HG02678 (cell line): ENCODE data around the gene LRRK1.

ENCODE experiments used
- ATAC-seq: cut with Tn5 transposase; IDR thresholded peaks from one replicate; pipeline ENCODE4 v1.9.1; 2021; ENCODE audit warnings: mild to moderate bottlenecking, moderate library complexity; ENCODE audit not compliant: unreplicated experiment

The LRRK1 gene

DNA sequence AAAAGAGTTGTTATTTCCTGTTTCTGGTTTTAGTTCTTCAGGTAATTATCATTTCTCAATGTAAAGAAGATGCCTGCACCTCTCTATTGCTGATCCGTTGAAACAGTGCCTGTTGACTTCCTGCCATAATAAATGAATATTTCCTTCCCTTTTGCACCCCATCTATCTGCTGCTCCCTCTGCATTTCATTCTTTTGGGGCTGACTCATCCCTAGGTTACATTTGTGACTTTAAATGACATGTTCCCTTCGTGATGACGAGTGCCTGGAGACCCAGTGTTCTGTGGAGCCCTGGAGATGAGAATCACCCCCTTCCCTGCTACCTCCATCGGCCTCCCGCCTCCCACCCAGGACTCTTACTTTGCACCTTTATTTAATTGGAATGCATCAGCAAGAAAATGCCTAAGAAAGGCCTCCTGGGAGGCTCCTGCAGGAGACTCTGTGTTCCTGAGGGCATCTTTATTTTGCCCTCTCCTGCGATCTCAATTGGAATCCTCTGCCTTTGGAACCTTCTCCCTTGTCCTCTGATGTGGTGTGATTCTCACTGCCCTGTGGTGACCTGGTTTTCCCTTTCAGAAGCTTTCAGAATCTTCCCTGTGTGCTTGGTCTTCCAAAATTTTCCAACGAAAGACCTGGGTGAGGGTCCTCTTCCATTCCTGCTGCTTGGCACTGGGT, 13.7 kb downstream of the LRRK1 start:
- ATAC-seq, result no peak

DNA sequence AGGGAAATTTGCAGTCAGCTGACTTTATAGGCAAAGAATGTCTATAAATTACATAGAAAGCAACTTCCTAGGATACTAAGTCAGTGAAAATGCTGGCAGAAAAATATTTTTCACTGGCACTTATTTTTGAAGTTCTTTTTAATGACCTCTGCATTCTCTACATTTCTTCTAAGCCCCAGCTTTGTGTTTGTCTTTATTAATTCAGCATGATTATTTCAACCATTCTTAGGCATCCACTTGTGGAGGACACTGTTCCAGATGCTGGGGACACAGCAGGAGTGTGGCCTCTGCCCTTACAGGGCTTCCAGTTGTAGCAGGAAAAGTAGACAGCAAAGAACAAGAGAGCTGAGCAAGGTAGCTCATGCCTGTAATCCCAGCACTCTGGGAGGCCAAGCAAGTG, 15.0 kb downstream of the LRRK1 start:
- ATAC-seq, result no peak

DNA sequence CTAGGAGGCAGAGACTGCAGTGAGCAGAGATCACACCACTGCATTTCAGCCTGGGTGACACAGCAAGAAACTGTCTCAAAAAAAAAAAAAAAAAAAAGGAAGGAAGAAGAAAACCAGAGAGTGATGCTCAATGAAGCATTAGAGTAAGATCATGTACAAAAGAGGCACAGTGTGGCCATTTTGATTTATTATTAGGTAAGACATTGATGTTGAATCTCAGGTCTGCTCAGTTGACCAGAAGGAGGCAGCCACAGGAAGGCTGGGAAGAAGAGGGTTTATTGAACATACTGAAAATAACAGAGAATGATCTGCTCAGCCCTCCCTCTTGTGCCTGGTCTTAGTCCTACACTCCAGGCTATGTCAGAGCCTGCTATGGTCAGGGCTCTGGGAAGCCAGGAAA, 15.6 kb downstream of the LRRK1 start:
- no peak for ATAC-seq

DNA sequence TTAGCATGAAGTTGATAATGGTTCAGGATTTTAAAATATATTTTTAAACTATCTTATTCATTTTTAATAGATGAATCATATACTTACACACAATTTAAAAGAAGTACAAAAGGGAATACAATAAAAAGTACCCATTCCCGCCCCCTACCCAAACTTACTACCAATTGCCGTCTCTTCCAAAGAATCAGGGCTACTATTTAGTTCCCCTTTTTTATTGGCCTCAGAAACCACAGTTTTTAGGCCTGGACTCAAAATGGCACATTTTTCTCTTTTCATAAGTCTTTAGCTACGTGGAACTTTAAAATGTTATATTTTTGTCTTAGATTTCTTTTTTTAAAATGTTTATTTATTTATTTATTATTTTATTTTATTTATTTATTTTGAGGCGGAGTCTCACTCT, 18.0 kb downstream of the LRRK1 start:
- ATAC-seq, result no peak

DNA sequence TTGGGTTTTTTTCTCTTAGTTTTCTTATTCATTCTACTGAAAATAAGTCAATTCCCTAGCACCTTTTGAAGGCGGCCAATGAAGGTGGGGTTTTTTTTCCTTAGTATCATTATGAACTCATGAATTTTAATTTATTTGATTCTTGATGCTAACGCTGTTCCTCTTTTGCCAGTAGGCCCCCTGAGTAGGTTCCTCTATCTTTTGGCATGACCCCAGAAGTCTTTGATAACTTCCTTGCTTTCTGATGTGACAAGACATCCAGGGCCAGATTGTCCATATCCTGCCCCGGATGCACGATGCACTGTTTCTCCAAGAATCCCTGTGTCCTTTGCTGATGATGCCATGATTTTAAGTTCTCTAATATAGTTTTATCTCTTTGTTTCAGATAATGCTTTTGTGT, 20.6 kb downstream of the LRRK1 start:
- no peak for ATAC-seq

DNA sequence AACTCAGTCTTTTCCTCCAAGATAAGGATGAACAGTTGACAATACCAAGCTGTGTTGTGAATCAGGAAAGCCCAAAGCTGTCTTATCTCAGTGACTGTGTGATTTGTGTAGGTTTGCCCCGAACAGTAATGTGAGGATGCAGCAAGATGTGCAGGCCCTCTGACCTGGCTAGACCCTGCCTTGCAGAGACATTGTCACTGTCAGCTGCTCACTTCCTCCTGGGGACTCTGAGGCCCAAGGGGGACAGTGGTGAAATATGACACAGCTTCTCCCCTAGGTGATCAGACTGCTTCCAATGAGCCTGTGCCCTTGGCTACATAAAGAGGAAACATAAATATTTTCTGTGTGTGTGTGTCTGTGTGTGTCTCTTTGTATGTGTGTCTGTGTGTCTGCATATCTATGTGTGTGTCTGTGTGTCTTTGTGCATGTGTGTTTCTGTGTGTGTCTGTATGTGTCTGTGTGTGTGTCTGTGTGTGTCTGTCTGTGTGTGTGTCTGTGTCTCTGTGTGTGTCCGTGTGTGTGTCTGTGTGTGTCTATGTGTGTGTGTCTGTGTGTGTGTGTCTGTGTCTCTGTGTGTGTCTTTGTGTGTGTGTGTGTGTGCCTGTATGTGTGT, 21.7 kb downstream of the LRRK1 start:
- ATAC-seq, result peak; percentile 73

DNA sequence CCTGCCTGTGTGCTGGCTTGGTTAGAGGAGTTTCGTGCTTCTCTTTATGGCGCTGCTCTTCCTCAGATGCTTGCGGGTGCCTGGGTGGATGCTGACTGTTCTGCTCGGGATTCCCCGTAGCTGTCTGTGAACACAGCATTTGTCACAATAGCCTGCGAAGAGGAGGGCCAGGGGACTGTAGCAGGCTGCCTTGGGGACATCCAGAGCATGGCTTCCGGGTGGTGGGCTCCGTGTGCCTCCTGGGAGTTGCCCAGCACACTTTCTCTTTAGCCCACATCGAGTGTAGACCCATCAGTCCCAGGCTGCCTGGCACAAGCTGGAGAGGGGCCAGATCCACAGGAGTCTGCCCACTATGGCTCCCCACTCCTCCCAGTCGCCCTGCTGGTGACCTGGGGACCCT, 22.4 kb downstream of the LRRK1 start:
- peak; percentile 52 for ATAC-seq

DNA sequence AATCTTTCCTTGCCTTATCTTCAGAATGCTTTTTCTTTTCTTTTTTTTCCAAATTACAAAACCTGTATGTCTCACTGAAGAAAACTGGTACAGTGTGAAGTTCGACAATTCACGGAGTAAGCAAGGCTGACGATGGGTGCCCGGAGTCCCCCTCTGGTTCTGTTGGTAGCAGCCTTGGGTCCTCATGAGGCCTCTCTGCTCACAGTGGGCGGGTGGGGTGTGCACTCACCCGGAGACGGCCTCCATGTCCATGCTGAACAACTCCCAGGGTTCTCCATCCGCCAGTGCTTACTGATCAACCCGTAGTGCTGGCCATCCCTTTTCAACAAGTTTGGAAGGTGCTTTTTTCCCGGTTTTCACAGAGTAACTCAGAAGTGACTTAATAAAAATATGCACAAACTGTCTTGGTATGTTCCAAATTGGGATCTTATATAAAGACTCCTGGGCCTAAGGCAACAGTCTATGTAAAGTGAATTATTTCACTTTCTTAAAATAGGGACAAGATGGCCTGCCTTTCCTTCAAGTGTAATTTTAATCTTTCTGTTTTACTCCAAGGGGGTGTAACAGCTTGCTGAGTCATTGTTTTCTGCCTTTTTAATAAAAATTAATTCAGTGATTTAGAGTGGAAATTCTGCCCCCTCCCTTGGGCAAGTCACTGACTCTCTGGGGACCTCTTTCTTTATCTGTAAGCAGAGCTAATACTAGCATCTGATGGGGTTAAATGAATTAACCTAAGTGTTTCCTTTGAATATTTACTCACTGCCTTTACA, 23.7 kb downstream of the LRRK1 start:
- no peak for ATAC-seq

DNA sequence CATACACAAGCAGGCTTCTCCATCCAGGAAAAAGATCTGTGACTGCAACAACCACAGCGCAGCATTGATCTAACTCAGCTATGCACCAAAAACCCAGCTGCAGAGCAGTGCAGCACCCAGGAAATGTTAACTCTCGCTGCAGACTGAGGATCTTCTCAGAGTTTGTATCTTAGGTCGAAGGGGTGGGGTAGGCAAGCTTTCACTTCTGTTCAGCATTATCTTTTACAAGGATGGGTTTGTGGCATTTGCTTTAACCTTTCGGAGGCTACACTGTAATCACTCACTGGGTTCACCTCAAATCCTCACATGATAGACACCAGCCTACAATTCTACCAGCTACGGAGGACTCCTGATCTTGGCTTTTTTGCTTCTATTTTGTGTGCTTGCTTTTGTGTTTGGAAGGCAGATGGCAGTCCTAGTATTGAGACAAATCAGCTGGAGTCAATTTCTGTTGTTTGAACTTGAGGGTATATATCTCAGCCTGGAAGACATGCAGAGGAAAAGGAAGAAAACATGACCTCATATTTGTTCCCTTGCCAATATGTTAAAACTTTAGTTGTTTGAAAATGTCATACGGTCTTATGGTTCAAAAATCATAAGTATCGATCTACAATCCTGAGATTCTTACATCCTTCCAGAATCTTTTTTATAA, 25.2 kb downstream of the LRRK1 start:
- peak; percentile 42 for ATAC-seq

DNA sequence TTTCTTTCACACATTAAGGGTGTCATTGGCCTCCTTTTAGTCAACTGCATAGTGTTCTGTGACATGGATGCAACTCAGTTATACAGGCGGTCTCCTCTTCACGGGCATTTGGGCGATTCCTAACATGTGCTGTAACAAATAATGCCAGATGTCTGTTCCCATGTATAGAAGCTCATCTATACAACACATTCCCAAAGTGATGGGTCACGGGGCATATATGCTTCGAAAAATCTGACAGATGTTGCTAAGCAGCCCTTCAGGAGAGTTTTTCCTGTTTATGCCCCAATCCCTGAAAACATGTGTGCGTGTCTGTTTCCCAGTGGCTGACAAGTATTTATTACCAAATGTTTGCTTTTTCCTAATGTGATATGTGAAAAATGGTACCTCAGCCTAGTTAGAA, 25.8 kb downstream of the LRRK1 start:
- ATAC-seq, result no peak

DNA sequence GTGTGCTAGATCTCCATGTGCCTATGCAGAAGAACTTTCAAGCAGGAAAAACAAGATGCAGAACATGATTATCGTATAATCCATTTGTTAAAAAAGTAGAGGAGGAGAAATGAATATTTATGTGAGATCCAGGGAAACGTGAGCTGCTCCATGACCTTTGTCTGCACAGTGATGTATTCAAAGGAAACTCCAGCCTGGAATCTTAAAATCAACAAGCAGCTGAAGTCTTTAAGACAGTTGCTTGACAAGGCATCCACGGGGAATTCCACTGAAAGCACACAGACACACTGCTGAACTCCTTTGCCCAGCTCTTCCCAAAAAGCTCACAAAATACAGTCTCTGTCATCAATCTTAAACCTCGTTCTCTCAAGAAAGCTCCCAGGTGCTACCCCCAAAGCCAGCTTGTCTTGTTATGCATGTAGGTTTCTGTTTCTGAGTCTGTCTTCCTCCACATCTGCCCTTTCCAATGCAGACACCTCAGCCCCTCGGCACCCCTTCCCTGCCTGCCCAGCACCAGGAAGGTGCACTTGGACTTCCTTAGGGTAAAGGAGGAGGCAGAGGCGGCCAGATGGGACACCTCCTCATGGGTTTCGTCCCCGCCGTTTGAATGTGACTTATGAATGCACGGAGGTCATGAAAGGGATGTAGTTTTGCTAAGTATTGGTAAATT, 28.7 kb downstream of the LRRK1 start:
- ATAC-seq, result peak; percentile 68

DNA sequence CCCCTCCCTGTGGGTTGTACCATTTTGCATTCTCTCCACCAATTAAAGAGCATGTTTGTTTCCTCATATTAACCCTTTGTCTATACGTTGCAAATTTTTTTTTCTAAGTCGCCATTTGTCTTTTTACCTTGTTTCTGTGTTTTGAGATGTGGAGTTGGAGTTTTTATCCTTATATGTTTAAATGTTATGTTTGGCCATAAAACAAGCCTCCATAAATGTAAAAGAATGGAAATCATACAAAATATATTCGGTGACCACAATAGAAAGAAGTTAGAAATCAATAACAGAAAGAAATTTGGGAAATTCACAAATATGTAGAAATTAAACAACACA, 29.2 kb downstream of the LRRK1 start:
- peak; percentile 43 for ATAC-seq

DNA sequence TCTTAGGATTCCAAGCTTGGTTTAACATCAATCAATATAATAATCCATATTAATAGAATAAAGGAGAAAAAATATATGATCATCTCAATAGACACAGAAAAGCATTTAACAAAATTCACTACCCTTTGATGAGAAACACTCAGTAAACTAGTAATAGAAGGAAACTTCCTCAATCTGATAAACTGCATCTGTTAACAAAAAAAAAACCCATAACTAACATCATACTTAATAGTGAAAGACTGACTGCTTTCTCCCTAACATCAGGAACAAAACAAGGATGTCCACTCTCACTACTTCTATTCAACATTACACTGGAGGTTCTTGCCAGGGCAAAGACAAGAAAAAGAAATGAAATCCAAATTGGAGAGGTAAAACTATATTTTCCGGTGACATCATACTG, 30.5 kb downstream of the LRRK1 start:
- no peak for ATAC-seq

DNA sequence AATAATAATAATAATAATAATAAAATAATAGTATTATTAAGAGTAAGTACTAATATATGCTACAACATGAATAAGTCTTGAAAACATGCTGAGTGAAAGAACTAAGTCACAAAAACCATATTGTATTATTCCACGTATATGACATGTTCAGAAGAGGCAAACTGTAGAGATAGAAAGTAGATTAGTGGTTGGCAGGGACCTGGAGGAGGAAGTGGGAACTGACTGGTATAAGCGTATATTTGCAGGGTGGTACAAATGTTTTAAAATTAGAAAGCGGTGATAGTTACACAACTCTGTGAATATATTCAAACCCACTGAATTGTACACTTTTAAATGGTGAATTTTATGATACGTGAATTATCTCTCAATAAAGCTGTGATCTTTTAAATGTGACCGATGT, 32.8 kb downstream of the LRRK1 start:
- no peak for ATAC-seq

DNA sequence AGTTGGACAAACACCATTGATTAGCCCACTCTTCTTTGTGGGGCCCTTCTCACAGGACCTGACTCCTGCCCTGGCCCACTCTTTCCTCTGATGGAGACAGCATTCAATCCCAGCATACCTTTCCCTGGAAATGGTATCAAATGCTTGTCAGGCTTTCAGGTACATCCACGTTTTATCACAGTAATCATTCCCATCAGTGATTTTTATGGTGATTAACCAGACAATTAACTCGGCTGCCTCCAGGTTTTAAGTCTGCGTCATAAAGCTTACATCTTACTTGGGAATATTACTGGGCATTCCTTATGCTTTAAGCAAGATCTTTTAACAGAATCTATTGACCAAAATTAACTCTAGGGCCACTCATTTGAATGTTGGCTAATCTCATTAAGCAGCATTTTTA, 33.4 kb downstream of the LRRK1 start:
- ATAC-seq, result no peak

DNA sequence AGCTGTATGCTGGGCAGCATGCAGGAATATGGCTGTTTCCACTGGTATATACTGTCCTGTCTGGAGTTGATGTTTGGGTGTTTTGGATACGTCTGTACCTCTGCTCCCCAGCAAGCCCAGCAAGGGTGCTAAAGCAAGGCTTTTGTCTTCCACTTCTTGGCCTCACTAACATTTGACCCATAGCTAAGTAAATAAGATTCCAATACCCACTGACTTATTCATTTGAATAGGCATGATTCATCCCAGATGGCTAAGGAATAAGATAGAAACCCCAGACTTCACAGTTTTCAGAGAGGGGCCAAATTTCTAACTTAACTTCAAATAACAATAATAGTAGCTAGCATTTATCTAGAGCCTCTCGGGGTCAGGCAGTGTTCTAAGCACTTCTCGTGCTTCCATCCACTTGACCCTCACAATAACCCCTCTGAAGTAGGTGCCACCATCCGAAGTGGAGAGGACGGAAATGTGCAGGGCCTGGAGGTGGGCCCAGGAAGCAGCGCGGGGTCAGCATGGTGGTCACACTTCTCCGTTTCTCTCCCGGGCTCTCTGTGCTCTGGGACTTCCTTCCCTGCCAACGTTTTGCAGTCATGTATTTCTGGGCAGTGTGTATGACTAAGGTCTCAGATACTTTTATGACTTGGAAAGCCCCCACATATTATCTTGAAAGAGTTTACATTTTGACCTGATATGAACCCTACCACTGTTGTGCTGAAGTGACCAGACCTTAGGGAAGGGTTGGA, 39.3 kb downstream of the LRRK1 start:
- ATAC-seq, result peak; percentile 63

DNA sequence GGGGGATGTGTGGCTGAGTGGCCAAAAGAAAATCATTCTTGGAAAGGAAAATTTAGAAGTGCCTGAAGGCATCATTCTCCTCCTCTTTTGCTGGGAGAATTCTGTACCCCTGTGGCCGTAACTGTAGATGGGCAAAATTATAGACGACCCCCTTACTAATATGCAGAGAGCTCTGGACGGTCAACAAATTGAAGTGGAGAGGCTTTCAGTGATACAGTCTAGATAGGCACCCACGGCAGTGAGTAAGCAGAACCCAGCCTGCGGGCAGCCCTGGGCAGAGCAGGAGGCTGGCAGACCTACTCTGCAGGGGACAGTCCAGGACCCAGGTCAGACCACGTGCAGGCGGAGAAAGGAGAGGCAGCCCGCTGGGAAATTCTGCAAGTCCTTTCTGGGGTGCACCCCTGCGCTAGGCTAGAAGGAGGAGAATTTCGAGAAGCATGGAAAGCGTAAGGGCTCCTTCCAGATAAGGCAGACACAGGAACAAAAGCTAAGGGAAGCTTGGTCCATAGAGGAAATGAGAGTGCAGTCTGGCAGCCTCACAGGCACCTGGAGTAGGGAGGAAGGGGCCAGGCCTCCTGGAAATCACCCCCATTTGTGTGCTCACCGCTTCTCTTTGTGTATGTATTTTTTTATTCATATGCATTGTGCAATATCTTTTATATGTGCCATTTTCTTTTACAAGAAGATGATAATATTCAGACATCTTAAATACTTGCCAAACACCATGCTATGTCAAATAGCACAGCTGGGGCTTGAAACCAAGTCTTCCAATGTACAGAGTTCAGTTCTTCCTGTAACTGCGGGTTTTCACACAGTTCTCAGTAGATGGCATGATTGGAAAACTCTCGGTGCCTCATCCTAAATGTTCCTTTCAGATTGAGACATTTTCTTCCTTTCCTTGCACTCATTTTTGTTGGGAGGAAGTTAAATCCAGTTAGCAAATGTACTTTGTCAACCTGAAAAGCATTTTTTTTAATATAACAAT, 40.2 kb downstream of the LRRK1 start:
- ATAC-seq, result peak; percentile 27

DNA sequence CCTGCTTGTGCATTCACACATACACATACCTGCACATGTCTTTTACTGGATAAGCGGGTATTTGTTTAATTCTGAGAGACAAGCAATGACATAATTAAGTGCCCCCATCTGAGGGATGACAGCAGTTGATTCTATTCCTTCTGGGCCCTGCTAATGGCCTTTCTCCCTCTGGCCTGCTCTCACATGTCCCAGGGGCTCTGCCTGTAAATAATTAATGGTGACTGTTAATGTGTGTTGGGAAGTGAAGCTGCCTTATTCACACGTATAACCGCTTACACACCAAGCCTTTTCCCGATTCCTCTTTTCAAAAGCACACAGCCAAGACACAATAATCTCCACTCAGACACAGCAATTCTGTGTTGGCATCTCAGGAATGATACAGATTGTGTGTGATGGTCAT, 47.8 kb downstream of the LRRK1 start:
- peak; percentile 86 for ATAC-seq
